Fibroblast of skin of left biceps (primary cell): Measurements from ENCODE around the gene MEAK7.

Experiments
- DNase-seq, 2 experiments: peaks; one replicate each; pipeline ENCODE4 v3.0.0-alpha.2; 2013; ENCODE audit warnings: low read depth in 2 of 2

Gene MEAK7

DNA sequence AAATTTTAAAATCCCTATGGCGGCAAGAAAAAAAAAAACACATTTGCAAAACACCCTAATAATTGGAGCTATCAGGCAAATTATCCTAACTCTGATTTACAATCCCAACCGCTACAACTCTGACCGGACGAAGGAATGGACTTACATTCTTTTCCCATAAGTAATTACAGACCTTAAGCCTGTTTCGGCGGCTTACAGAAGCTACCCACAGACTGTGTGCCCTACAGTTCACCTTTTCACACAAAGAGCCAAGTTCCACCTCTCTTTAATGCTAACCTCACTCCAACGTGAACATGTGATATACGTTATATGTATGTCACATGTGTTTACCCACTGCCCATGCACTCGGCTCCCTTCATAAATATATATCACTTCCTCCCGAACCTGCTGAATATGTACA lies 8.7 kb upstream of the MEAK7 start:
- DNase-seq = peak in 1 of 2 experiments; percentile 33

DNA sequence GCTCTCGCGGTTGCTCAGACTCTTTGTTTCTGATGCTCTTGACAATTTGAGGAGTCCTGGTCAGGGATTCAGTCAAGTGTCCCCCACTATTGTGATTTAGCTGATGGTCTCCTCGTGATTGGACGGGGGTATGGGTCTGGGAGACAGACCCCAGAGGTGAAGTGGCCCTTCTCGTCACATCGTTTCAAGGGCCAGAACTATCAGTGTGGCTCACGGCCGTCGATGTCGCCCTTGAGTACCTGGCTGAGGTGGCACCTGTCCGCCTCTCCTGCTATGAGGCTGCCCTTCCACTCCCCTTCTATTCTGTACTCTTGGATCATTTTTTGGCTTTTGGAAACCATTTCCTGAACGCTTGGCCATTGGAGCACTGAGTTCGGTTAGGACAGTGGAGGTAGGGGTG lies 7.4 kb upstream of the MEAK7 start:
- no peak for DNase-seq

DNA sequence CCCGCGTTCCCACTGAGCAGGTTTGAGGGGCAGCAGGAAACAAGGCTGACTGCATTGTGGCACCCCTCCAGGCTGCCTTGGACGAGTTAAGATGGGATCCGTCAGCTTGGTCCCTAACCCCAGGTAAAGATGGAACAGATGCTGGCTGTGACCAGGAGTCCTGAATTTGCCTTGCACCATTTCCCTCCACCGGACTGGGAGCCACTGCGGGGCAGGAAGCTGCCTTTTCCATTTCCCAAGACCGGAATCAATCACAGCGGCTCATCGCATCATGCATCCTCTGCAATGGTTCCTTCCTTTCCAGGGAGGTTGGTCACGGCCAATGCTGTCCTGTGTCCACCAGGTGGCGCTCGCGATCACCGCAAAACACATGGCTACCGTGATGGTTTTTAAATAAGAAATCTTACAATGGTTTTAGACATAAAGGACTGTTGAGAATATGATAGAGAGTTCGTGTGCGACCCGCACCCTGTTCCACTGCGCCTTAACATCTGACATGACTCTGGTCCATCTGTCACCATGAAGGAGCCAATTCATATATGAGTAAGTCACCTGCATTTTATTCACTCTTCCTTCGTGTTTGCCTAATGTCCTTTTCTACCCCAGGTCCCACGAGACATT lies 6.8 kb upstream of the MEAK7 start:
- peak; percentile 56 to 60 for DNase-seq

DNA sequence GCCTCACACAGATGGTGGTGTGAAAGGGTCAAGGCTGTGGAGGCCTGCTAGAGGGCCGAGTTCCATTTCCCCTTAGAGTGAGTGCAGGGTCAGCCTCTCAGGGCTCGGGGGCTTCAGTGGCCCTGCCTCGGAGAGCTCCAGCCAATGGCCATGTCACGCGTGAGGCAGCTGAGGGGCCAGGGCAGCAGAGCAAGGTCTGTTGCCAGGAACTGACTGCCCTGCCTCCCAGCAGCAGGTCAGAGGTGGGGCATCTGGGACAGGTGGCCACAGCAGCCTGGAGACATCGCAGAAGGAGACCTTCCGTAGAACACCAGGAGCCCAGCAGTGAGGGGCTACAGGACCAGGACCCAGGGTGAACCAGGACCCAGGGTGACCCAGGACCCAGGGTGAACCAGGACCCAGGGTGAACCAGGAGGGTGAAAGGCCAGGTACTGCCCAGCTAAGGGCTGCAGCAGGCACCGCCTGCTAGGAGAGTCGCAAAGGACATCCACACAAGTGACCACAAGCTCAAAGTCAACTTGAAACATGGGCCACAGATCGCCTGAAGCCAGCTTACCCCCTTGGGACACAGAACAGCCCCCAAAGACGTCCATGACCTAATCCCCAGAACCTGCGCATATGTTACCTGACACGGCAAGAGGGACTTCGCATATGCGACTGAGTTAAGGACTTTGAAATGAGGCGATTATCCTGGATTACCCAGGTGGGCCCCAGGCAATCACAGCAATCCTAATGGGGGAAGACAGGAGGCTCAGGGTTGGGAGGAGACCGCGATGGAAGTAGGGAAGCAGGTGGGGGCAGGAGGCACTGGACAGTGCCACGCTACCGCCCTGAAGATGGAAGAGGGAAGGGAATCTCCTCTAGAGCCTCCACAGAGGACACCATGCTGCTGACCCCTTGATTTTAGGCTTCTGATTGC lies 4.8 kb upstream of the MEAK7 start:
- no peak for DNase-seq

DNA sequence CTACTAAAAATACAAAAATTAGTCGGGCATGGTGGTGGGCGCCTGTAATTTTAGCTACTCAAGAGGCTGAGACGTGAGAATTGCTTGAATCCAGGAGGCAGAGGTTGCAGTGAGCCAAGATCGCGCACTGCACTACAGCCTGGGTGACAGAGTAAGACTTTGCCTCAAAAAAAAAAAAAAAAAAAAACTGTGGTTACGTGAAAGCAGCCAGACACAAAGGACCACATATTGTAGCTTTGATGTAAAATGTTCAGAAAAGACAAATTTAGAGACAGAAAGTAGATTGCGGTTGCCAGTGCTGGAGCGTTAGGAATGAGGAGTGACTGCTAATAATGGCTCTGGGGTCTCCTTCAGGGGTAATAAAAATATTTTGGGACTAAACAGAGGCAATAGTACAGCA lies 4.0 kb upstream of the MEAK7 start:
- no peak for DNase-seq

DNA sequence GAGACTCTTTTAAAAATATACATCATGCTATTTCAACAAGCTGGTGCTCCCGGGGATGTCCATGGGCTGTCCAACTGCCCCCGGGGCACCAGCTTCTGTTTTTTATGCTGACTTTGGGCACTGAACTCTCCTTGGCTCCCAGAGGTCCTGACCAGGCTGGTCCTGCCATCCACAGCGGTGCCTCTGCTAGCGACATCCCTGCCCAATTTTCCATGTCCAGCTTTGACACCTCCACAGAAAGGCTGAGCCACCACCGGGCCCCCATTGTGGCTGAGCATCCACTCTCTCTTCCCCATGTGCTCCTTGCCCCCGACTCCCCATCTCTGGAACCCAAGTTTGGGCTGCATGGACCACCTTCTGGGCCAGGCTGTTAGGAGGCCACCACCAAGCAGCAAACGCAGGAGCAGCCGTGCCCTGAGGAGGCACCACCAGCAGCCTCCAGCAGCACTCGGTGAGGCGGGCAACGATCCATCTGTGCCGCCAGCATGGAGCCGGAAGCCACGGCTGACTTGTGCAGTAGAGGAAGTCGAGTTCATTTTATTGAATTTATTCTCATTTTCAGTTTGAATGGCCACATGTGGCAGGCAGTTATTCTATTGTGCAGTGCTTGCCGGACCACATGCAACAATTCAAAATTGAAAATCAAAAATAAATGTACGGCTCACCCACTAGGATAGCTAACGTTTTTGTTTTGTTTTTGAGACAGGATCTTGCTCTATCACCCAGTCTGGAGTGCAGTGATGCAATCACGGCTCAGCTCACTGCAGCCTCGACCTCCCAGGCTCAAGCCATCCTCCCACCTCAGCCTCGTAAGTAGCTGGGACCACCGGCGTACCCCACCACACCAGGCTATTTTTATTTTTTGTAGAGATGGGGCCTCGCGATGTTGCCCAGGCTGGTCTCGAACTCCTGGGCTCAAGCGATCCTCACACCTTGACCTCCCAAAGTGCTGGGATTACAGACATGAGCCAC lies 2.8 kb upstream of the MEAK7 start:
- no peak for DNase-seq

DNA sequence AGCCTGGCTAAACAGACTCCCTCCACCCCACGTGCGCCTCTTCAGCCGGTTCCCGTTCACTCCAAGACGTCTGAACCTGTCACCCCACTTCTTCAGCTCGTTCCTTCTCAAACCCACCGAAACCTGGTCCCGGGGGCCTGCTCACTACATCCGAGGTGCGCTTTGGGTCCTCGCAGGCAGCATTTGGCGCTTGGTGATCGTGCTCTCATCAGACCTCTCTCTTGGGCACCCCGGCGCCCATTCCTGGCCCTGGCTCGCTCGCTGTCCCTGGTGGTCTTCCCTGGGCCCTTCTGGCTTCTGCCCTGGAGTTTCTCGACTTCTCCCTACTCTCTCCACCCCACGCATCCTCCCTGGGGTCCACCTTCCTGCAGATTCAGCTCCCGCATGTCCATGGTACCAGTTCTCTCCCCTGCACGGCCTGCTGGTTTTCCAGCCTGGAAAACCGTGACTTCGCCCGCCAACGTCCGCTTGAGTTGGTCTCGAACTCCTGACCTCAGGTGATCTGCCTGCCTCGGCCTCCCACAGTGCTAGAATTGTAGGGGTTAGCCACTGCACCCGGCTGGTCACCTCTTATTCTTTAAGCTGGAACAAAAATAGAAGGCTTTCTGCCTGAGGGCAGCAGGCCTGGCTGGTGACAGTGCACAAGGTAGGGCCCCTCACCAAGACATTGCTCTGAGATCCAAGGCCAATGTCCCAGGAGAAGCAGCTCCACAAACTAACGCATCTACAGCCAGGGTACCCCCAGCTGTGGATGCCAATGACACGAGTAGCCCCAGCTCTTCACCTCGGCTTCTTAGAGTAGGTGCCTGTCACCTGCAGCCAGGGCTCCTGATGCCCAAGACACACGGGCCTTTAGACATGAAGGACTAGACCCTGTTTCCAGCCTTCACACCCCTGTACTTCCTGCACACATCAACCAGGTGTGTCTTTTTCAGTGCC lies 1.1 kb upstream of the MEAK7 start:
- DNase-seq = no peak

DNA sequence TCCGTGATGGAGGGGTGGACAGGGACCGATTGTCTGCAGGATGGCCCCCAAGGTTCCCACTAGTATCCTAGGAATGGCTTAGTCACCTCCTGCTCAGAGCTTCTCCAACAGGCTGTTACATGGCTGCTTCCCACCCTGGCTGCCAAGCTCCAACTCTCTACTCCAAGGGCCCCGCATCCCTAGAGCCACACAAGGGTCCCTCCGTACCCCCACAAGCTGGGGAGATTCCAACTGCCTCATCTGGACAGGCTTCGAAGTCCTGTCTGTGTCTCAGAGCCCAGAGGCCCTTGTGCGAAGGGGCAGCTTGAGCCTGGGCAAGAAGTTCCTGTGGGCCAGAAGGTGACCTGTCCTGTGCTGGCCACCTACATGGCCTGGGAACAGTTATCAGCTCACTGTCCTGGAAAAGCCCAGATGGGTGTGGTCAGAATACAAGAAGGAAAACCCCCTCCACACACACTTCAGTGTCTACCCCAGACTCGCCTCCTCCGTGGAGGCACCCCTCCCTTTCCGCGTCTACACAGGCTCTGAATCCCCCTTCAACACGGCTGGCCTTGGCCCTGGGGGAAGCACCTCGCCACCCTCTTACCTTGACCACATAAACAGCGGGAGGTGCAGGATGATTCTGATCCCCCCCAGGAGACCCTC lies 586 bp downstream of the MEAK7 start:
- no peak for DNase-seq

DNA sequence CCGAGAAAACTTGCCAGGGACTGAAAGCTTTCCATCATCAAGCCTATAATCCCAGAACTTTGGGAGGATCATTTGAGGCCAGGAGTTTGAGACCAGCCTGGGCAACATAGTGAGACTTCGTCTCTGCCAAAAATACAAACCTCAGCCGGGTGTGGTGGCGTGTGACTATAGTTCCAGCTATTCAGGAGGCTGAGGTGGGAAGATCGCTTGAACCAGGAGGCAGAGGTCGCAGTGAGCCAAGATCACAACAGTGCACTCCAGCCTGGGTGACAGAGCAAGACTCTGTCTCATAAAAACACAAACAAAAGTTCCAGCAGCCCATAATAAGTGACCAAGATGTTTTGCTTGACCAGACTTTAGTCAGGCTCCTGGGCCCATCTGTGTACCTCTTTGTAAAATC lies 1.9 kb downstream of the MEAK7 start:
- DNase-seq = no peak

DNA sequence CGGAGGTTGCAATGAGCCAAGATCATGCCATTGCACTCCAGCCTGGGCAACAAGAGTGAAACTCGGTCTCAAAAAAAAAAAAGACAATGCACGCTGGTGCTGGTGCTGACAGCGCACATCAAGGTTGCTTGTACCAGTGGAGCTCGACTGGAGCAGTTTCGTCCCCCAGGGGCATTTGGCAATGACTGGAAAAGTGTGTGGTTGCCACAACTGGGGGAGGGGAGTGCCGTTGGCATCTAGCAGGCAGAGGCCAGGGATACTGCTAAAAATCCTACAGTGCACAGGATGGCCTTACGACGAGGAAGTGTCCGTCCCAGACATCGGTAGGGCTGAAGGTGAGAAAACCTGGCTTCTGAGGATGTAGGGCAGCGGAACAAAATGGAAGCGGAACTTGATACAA lies 2.4 kb downstream of the MEAK7 start:
- no peak for DNase-seq

DNA sequence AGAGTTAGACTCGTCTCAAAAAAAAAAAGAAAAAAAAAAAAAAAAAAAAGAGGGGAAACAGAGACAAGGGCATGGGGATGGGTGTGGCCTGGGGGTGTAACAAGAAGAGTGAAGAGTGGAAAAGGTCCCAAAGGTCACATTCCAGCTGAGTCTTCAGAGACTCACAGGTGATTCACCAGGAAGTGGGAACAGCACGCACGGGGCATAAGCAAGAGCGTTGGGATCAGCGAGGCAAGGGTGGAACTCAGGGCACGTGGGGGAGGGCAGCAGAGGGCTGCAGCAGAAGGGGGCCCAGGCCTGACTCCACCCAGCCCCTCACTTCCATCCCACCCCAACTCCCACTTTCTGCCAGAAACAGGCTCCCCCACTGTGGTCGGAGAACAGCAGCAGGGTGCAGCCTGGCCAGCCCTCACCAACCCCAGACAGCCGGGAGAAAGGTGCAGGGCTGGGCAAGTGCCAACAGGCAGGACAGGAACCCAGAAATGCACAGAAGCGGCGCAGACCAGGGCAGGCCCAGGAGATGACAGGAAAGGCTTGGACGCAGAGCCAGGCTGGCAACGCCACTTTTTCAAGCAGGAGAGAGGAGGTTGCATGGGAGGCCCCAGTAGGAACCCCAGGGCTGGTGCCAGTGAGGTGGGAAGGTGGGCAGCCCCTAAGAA lies 3.3 kb downstream of the MEAK7 start:
- DNase-seq = no peak

DNA sequence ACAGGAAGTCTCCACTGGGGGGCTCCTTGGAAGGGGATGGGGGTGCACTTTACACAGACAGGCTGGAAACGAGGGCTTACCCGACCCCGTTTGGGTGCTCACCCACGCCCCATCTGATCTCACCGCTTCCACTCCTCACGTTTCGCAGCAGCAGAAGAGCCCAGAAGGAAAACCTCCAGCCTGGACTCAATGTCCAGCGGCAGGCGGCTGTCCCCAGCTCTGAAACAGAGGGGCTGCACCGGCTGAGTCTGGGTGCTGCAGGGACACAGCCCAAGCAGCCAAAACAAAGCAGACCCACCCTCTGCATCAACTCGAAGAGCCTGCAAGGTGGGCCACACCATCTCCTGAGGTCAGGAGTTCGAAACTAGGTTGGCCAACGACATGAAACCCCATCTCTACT lies 3.9 kb downstream of the MEAK7 start:
- no peak for DNase-seq

DNA sequence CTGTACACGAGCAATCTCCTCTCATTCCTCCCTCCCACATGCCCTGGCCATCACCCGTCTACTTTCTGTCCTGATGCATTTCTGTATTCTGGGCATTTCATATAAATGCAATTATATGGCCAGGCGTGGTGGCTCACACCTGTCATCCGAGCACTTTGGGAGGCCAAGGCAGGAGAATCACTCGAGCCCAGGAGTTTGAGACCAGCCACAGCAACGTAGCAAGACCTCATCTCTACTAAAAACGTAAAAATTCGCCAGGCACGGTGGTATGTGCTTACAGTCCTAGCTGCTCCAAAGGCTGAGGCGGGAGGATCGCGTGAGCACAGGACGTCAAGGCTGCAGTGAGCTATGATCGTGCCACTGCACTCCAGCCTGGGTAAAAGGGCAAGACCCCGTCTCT lies 4.8 kb downstream of the MEAK7 start:
- DNase-seq = no peak

DNA sequence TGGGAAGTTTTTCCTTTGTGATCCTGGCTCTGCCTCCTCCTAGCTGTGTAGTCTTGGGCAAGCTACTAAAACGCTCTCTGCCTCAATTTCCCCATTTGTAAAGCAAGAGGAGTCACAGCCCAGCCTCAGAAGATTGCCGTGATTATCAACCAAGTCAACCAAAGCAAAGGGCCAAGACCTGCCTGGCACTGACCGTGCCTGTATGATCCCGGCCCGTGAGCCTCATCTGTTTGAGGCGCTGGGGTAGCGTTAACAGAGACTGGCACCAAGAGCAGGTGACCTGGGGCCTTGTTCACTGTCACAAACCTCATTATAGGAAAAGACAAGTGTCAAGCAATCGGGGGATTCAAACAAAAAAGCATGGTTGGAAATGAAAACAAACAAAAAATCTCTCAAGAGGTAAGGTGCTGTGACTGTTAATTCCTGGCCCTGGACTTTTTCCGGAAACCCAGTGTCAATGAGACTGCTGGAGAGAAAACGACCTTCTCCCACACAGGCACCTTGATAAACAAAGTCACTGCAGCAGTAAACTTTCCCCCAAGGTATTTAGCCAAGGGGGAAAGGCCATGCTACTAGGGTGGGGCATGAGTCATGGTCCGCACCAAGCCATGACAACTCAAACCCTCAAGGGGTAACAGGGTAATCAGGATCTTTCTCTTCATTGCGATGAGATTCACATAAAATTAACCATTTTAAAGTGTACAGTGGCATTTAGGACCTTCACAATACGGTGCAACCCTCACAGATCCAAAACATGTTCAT lies 5.4 kb downstream of the MEAK7 start:
- DNase-seq = no peak

DNA sequence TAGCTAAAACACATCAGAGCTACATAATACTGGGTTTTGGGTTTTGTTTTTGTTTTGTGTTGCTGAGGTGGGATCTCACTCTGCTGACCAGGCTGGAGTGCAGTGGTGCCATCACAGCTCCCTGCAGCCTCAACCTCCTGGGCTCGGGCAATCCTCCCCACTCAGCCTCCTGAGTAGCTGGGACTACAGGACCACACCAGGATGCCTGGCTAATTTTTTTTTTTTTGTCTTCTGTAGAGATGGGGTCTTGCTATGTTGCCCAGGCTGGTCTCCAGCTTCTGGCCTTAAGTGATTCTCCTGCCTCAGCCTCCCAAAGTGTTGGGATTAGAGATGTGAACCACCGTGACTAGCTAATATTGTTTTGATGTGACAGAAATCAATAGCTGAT lies 6.2 kb downstream of the MEAK7 start:
- DNase-seq = no peak

DNA sequence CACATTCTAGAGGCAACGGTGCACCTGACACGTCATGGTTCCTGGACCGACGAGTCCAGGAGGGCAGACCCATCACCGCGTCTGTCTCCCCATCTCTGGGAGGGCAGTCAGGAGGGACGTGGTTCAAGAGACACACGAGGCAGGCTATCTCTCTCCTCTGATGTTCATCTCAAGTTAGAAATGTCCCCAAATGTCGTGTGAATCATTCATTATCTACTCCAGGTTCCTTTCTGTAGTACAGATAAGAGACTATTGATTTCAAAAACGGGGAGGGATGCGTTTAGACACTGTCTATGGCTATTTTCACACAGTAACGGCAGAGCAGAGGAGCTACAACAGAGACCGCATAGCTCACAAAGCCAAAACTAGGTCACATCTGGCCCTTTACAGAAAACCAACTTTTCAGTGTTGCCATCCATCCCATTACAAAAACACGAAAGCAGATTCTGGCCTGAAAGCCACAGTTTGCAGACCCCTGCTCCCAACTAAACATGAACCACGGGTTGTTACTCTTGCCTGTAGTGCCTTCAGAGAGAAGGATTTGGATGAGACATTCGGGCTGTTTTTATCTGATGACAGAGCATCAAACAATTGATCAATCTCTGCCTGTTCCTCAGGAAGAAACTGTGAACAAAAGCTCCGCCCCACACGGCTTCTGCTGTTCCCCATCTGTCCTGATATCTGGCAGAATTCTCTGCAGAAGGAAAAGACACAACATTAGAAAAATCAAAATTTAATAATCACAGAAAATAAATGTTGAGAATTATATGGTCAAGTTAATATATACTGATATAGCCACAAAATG lies 6.8 kb downstream of the MEAK7 start:
- no peak for DNase-seq

DNA sequence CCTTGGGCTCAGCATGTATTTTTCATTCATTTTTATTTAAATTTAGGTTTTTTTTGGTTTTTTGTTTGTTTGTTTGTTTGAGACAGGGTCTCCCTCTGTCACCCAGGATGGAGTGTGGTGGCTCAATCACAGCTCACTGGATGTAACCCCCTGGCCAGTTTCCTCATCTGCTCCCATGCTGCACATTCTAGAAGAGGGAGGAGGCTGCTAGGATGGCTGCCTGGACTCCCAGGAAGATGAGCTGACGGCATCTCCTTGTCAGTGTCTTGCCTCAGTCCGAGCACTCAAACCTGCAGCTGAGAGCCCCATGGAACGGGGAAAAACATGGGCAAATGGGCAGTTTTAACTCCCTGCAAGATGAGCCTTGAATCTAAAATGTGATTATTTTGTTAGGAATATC lies 7.5 kb downstream of the MEAK7 start:
- DNase-seq = no peak

DNA sequence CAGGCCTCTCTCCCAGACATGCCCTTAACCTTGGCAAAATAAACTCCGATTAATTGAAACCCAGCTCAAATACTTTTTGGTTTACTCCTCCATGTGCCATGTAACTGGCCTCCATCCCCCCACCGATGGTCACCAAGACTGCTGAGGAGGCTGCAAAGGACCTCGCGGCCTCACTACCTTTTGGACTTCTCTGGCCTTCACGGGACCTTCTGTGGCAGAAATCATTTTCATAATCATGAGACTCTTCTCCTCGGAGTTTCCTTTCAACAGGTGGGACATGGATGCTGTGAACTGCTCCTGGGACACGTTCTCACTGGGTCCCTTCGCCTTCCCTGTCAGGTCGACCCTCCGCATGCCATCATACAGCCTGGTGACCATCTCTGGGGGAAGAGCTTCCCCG lies 9.0 kb downstream of the MEAK7 start:
- DNase-seq = no peak

DNA sequence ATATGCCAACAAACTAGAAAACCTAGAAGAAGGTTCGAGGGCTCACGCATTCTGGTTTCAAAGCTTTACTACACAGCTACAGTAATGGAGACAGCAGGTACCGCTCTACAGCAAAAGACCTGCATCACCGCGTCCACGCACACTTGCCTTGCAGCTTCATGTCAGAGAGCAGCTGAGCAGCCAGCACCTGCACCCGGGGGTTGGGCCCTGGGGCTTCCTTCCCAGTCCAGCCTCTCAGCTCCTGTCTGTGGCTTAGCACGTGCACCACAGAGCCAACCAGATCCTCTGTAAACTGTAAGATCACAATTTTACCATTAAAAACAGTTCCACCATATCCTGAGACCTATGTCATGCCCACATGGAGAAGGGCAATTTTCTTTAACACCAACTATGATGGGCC lies 15.3 kb downstream of the MEAK7 start:
- DNase-seq = no peak
